C4-2B (cell line): ENCODE data around the gene SLC40A1.

Experiments
- ZFX ChIP-seq: fragments of 450-650 bp; IDR thresholded peaks from 2 replicates; pipeline ENCODE4 v1.6.1; 2017
- TF ChIP-seq, protein P1 (sequence below): fragments of 450-650 bp; conservative IDR thresholded peaks from 2 replicates; pipeline ENCODE4 v1.5.1; 2017; ENCODE audit warnings: mild to moderate bottlenecking

DNA sequence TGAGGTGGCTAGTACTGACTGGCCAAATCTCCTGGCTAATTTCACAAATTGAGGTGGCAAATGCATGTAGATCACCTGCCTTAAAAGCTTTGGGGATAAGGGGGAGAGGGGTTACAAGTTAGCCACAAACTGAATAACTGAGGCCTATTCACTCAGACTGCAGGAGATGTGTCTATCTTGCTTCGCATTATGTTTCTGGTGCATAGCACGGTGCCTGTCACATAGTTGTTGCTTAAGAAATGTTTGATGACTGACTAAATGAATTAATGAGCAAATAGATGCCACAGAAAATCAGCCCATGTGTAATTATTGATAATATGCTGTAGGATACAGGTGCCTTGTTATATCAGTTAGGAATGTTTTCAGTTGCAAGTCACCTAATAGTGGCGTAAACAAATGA lies 12.5 kb upstream of the SLC40A1 start:
- TF ChIP-seq, protein P1, sequence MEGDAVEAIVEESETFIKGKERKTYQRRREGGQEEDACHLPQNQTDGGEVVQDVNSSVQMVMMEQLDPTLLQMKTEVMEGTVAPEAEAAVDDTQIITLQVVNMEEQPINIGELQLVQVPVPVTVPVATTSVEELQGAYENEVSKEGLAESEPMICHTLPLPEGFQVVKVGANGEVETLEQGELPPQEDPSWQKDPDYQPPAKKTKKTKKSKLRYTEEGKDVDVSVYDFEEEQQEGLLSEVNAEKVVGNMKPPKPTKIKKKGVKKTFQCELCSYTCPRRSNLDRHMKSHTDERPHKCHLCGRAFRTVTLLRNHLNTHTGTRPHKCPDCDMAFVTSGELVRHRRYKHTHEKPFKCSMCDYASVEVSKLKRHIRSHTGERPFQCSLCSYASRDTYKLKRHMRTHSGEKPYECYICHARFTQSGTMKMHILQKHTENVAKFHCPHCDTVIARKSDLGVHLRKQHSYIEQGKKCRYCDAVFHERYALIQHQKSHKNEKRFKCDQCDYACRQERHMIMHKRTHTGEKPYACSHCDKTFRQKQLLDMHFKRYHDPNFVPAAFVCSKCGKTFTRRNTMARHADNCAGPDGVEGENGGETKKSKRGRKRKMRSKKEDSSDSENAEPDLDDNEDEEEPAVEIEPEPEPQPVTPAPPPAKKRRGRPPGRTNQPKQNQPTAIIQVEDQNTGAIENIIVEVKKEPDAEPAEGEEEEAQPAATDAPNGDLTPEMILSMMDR = no peak
- TF ChIP-seq ZFX = no peak
